Natural killer cell (primary cell): Measurements from ENCODE around the gene ARGLU1. TPM values are rescaled to one million over a fixed set of nuclear protein-coding genes. Genes with fewer than 3 reads are reported as not detected.

Experiments
- ATAC-seq, 3 donors: fragments of 150-1000 bp in 2 of 3; fragments of 200-7000 bp in 1 of 3; cut with Tn5 transposase; 1 replicate in 1 of 3; 2 replicates in 2 of 3; pipeline ENCODE4 v1.10.0; 2021; ENCODE audit warnings: mild to moderate bottlenecking in 2 of 3, moderate library complexity in 2 of 3
- DNase-seq, 2 donors: peaks; one replicate each; pipeline versions ENCODE4 v3.0.0 to v3.0.0-alpha.2; 2013 to 2021; ENCODE audit warnings: mixed read lengths in 1 of 2
- H3K27ac ChIP-seq: one replicate; pipeline ENCODE4 v1.5.1; 2013; ENCODE audit warnings: mild to moderate bottlenecking, low read length
- H3K27me3 ChIP-seq: one replicate; pipeline ENCODE4 v1.6.1; 2013; ENCODE audit warnings: low read length; ENCODE audit not compliant: control insufficient read depth, insufficient read depth
- H3K36me3 ChIP-seq: one replicate; pipeline ENCODE4 v1.6.1; 2013; ENCODE audit warnings: low read length; ENCODE audit not compliant: control insufficient read depth, insufficient read depth
- H3K4me1 ChIP-seq: one replicate; pipeline ENCODE4 v1.6.1; 2013; ENCODE audit warnings: low read length; ENCODE audit not compliant: control insufficient read depth, insufficient read depth
- H3K4me3 ChIP-seq: one replicate; pipeline ENCODE4 v1.5.1; 2013; ENCODE audit warnings: low read length
- H3K9me3 ChIP-seq: one replicate; pipeline ENCODE4 v1.6.1; 2013; ENCODE audit warnings: low read length; ENCODE audit not compliant: control insufficient read depth, insufficient read depth
- H3K27ac Mint-ChIP-seq, 2 donors: one replicate each; pipeline ENCODE4 v1.8.0; 2022; ENCODE audit warnings: mild to moderate bottlenecking in 2 of 2, mixed read lengths in 2 of 2, moderate library complexity in 1 of 2
- H3K27me3 Mint-ChIP-seq, 2 donors: one replicate each; pipeline ENCODE4 v1.8.0; 2022; ENCODE audit warnings: low read depth in 2 of 2, mixed read lengths in 2 of 2
- H3K36me3 Mint-ChIP-seq: one replicate; pipeline ENCODE4 v1.8.0; 2022; ENCODE audit warnings: mixed read lengths
- H3K4me1 Mint-ChIP-seq, 2 donors: one replicate each; pipeline ENCODE4 v1.8.0; 2022; ENCODE audit warnings: mixed read lengths in 2 of 2
- H3K4me3 Mint-ChIP-seq: one replicate; pipeline ENCODE4 v1.8.0; 2022; ENCODE audit warnings: mild to moderate bottlenecking, moderate library complexity, mixed read lengths
- H3K9me3 Mint-ChIP-seq, 2 donors: one replicate each; pipeline ENCODE4 v1.8.0; 2022; ENCODE audit warnings: mixed read lengths in 2 of 2
- CTCF ChIP-seq: fragments of 200-600 bp; IDR thresholded peaks from one replicate; pipeline ENCODE4 v1.8.0; 2022; ENCODE audit warnings: antibody characterized with exemption
- WGBS: methylation state at CpG from one replicate; pipeline ENCODE4 v1.1.7; 2013; ENCODE audit warnings: missing lambda C conversion rate; ENCODE audit not compliant: insufficient coverage; 5-methylcytosine and 5-hydroxymethylcytosine counted together
- intact Hi-C: fragments of 100-400 bp; cut with micrococcal nuclease; formaldehyde crosslinking; loops from one replicate; pipeline ENCODE4 v1.14.2; 2022
- total RNA-seq, 4 donors: library from RNA; stranded (reverse); fragments of 120-200 nt in 1 of 4; gene quantifications; one replicate each; pipeline versions ENCODE4 v1.2.3 to v1.2.4, GENCODE V29; 2013 to 2022

The ARGLU1 gene
- total RNA-seq, 3 donors from 2014 or later (not counting 1 experiment from before 2014, with no cell fraction given): 158 to 179 (median 161) TPM

DNA sequence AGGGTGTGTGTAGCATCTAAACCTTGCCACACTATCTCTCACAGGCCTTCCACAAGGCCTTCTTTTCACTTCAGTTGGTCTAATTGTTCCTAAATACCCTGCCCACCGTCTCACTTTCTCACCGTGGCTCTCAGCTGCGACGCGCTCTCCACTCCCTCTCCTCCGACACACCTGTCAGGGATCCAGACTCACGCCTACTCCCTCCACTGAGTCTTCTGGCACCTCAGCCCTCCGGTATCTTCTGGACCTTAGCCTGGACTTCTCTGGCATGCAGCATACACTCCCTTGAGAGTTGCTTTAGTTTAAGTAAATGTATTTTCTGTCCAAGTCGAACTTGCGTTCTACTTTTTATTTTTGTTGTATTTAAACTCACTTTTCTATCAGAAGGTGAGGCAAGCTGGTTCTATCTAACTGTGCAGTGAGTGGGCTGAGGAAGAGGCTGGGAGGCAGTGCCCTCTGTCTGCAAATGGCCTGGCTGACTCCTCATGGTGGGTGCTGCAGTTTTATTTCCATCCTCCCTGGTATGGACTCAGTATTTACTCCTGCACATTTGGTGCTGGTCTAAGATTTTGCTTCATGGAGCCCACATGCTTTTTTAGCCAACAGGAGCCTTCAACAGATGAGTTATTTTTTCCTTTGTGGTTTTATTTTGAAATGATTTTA, 28.5 kb upstream of the ARGLU1 start:
- Histone ChIP-seq H3K9me3 (no peaks in the 10 kb centered on the region), H3K36me3 (no peaks in the 10 kb centered on the region), H3K27me3 (no peaks in the 10 kb centered on the region), H3K27ac (no peak overlapping the region), H3K4me1 (no peaks in the 10 kb centered on the region), H3K4me3 (no peak overlapping the region)
- Mint-ChIP-seq H3K36me3 (no peaks in the 10 kb centered on the region), H3K9me3 (no peaks in the 10 kb centered on the region), H3K27me3 (peaks cover 6 to 22% of the 10 kb centered on the region in 2 donors), H3K27ac (no peak overlapping the region), H3K4me1 (peaks cover 0 to 5% of the 10 kb centered on the region in 2 donors), H3K4me3 (no peak overlapping the region)
- WGBS: 91% methylated on average over 10 of the region's 10 CpGs
- no peak for TF ChIP-seq CTCF
- ATAC-seq (no peak), DNase-seq (no peak)
- intact Hi-C loops: no loop called here

DNA sequence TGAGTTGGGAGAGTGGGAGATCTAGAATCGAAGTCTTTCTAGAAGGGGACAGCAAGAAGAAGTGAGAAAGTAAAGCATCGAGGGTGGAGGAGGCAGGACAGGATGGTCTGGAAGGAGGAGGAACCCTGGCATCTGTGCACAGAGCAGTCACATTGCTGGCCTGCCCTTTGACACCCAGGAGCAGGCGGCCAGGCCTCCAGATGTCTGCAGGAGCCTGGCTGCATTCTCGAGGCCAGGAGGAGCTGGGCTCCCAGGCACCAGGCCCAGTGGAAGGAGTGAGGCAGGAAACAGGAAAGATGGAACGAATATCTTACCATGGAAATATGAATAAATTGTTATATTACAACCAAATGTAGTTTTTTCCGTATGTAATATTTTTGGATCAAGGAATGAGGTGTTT, 27.7 kb upstream of the ARGLU1 start:
- Mint-ChIP-seq H3K9me3 (no peaks in the 10 kb centered on the region), H3K4me3 (no peak overlapping the region), H3K27me3 (peaks cover 6 to 23% of the 10 kb centered on the region in 2 donors), H3K27ac (no peak overlapping the region), H3K4me1 (peaks cover 0 to 5% of the 10 kb centered on the region in 2 donors), H3K36me3 (no peaks in the 10 kb centered on the region)
- H3K4me1 ChIP-seq: no peaks in the 10 kb centered on the region
- H3K9me3 ChIP-seq: no peaks in the 10 kb centered on the region
- intact Hi-C loops: no loop called here
- H3K4me3 ChIP-seq: no peak overlapping the region
- WGBS: 83% methylated on average over 5 of the region's 6 CpGs
- ATAC-seq: no peak
- H3K27ac ChIP-seq: no peak overlapping the region
- H3K27me3 ChIP-seq: no peaks in the 10 kb centered on the region
- H3K36me3 ChIP-seq: no peaks in the 10 kb centered on the region
- no peak for DNase-seq
- no peak for TF ChIP-seq CTCF

DNA sequence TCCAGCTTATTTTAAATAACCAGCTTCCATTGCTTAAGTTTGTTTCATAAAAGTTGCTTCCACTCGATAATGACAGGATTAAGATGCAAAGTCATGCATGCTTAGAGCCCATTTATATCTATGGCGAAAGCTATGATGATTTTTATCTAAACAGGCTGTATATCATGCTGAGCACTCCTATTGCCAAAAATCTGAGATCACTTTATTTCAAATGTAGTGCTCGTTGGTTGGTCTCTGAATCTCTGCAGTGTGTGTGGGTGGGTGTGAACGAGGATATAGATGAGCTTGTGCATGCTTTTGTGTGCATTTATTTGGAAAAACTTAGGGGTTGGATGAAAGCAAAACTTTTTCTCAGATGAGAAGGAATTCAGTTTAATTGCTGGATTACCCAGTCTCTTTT, 27.0 kb upstream of the ARGLU1 start:
- WGBS: 79% methylated on average over 4 of the region's 4 CpGs
- no peaks in the 10 kb centered on the region for H3K36me3 Mint-ChIP-seq
- H3K9me3 Mint-ChIP-seq: no peaks in the 10 kb centered on the region
- no peak overlapping the region for H3K27ac ChIP-seq
- no peaks in the 10 kb centered on the region for H3K9me3 ChIP-seq
- H3K36me3 ChIP-seq: no peaks in the 10 kb centered on the region
- DNase-seq (no peak), ATAC-seq (no peak)
- no peaks in the 10 kb centered on the region for H3K4me1 ChIP-seq
- no peak overlapping the region for H3K4me3 Mint-ChIP-seq
- H3K27me3 ChIP-seq: no peaks in the 10 kb centered on the region
- H3K27ac Mint-ChIP-seq: no peak overlapping the region
- TF ChIP-seq CTCF: no peak
- H3K4me1 Mint-ChIP-seq: no peaks in the 10 kb centered on the region
- H3K27me3 Mint-ChIP-seq: peaks cover 6 to 25% of the 10 kb centered on the region in 2 donors
- intact Hi-C loops: no loop called here
- no peak overlapping the region for H3K4me3 ChIP-seq

- ATAC-seq: no peak
- Mint-ChIP-seq H3K4me3 (no peak overlapping the region), H3K4me1 (no peaks in the 10 kb centered on the region), H3K9me3 (no peaks in the 10 kb centered on the region), H3K27ac (no peak overlapping the region), H3K27me3 (peaks cover 14 to 26% of the 10 kb centered on the region in 2 donors), H3K36me3 (no peaks in the 10 kb centered on the region)
- DNase-seq: no peak
- 14% methylated on average over 5 of the region's 5 CpGs for WGBS
- Histone ChIP-seq H3K27me3 (no peaks in the 10 kb centered on the region), H3K36me3 (no peaks in the 10 kb centered on the region), H3K27ac (no peak overlapping the region), H3K9me3 (no peaks in the 10 kb centered on the region), H3K4me1 (no peaks in the 10 kb centered on the region), H3K4me3 (no peak overlapping the region)
- intact Hi-C loops: no loop called here
- TF ChIP-seq CTCF: no peak
These were observed 25.2 kb upstream of the ARGLU1 start for GRCh38 chr13:106593132-106593531.
